ENCODE measurements around the gene TLX2.

Gene TLX2

GRCh38 chr2:74515981-74516633 is 1.9 kb downstream of the TLX2 start:
- Histone ChIP-seq H3K27ac (no peak overlapping the region), H3K4me3 (peak overlapping the region; percentile 62)
- DNase-seq (ENCODE audit: low spot score), result no peak
- no peak for TF ChIP-seq CTCF (IDR thresholded peaks at IDR 0.05)

GRCh38 chr2:74516650-74517049 is 2.4 kb downstream of the TLX2 start:
- Histone ChIP-seq H3K4me3 (peak overlapping the region; percentile 62), H3K27ac (no peak overlapping the region)
- DNase-seq (ENCODE audit: low spot score), result no peak
- no peak for TF ChIP-seq CTCF (IDR thresholded peaks at IDR 0.05)

GRCh38 chr2:74522516-74522915 is 8.3 kb downstream of the TLX2 start:
- no peak overlapping the region for H3K27ac ChIP-seq
- DNase-seq (ENCODE audit: low spot score), result no peak
- TF ChIP-seq CTCF (IDR thresholded peaks at IDR 0.05), result no peak
- no peak overlapping the region for H3K4me3 ChIP-seq

GRCh38 chr2:74524005-74524404 is 9.8 kb downstream of the TLX2 start:
- TF ChIP-seq CTCF (IDR thresholded peaks at IDR 0.05), result no peak
- Histone ChIP-seq H3K27ac (no peak overlapping the region), H3K4me3 (no peak overlapping the region)
- DNase-seq (ENCODE audit: low spot score), result no peak

- no peak for TF ChIP-seq CTCF (IDR thresholded peaks at IDR 0.05)
- Histone ChIP-seq H3K27ac (no peak overlapping the region), H3K4me3 (no peak overlapping the region)
- no peak for DNase-seq (ENCODE audit: low spot score)
Observed at GRCh38 chr2:74524955-74525716, 10.9 kb downstream of the TLX2 start.

- no peak for DNase-seq (ENCODE audit: low spot score)
- no peak within 1 kb of the TSS for H3K27ac ChIP-seq
- TF ChIP-seq CTCF (IDR thresholded peaks at IDR 0.05), result no peak
- H3K4me3 ChIP-seq, result no peak within 1 kb of the TSS
Observed at GRCh38 chr2:74525717-74526648, 11.7 kb downstream of the TLX2 start, which contains the start of gene DQX1. Gene DQX1, minus strand, starts transcription at chr2:74526231. Its CDS starts 502 bp downstream, at chr2:74525729.
